ENCODE measurements around the gene KNL1.
A peak's percentile ranks its signal among the peaks of the same experiment; 100 is the strongest.

KNL1 gene

DNA sequence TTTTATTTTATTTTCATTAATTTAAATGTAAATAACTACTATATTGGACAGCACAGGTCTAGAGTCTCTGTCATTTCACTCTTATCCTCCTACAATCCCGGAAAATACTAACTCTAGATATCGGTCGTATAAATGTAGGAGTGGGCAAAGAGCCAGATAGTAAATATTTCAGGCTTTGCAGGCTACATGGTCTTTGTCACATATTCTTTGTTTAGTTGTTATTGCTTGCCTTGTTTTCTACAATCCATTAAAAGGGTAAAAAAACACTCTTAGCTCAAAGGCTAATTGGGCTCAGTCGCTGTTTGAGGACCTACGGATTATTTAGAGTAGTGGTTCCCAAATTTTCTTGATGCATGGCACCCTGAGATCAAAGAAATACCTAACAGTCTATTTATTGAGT lies 1.7 kb downstream of the KNL1 start:
- Histone ChIP-seq H3K9ac (ENCODE audit: insufficient read length) (peak overlapping the region; percentile 9), H3K27ac (no peak overlapping the region)

DNA sequence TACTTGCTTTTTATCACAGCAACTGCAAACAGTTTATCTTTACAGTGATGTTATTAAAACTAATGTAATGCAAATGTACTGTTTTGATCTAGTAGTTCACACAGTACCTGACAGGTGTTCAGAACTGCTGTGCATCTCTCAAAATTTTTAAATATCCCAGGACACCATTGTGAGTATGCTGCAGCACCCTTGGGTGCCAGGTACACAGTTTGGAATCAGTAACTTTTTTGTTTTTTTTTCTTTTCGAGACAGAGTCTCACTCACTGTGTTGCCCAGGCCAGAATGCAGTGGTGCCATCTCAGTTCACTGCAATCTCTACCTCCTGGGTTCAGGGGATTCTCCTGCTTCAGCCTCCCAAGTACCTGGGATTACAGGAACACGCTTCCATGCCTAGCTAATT lies 3.0 kb downstream of the KNL1 start:
- no peaks in the 10 kb centered on the region for H3K36me3 ChIP-seq (ENCODE audit: insufficient read depth, low read length)
- H3K9ac ChIP-seq (ENCODE audit: insufficient read length): no peak overlapping the region
- H3K9me3 ChIP-seq (ENCODE audit: low read depth, low read length): no peaks in the 10 kb centered on the region
- no peak for TF ChIP-seq EZH2 (IDR thresholded peaks at IDR 0.05)
- no peak for TF ChIP-seq POLR2AphosphoS5 (IDR thresholded peaks at IDR 0.05; ENCODE audit: borderline replicate concordance, low read depth, low read length)
- no peak for TF ChIP-seq FOXP2 (optimal IDR thresholded peaks at IDR 0.05; ENCODE audit: control extremely low read depth, extremely low read length, insufficient read depth)
- H3K27ac ChIP-seq: no peak overlapping the region
- H3K4me3 ChIP-seq: no peak overlapping the region
- no peak for DNase-seq (ENCODE audit: low read depth, low spot score)

More for the DNA sequence above, 1.7 kb downstream of the KNL1 start:
- Histone ChIP-seq H3K4me3 (peak overlapping the region; percentile 81), H3K9me3 (ENCODE audit: low read depth, low read length) (no peaks in the 10 kb centered on the region), H3K36me3 (ENCODE audit: insufficient read depth, low read length) (no peaks in the 10 kb centered on the region)
- no peak for DNase-seq (ENCODE audit: low read depth, low spot score)
- no peak for TF ChIP-seq FOXP2 (optimal IDR thresholded peaks at IDR 0.05; ENCODE audit: control extremely low read depth, extremely low read length, insufficient read depth)
- no peak for TF ChIP-seq EZH2 (IDR thresholded peaks at IDR 0.05)
- no peak for TF ChIP-seq POLR2AphosphoS5 (IDR thresholded peaks at IDR 0.05; ENCODE audit: borderline replicate concordance, low read depth, low read length)

DNA sequence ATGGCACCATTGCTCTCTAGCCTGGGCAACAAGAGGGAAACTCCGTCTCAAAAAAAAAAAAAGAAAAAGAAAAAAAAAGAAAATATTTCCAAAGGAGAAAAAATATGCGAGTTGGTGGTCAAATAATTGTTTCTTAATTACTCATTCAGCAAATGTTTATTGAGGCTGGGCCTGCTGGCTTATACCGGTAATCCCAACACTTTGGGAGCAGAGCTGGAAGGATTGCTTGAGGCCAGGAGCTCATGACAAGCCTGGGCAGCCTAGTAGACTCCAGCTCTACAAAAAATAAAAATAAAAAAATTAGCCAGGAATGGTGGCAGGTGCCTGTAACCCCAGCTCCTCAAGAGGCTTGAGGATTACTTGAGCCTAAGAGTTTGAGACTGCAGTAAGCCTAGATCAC lies 4.1 kb downstream of the KNL1 start:
- H3K4me3 ChIP-seq: no peak overlapping the region

DNA sequence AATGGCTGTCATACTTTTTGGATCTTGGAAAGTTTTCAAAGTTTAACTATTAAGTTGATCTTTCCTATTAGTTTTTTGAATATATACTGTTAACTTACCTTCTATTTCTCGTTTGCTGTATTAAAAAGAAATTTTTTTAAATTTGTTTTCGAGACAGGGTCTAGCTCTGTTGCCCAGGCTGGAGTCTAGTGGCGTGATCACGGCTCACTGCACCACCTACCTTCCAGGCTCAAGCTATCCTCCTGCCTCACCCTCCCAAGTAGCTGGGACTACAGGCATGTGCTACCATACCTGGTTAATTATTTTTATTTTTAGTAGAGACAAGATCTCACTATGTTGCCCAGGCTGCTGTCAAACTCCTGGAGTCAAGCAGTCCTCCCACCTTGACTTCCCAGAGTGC lies 4.6 kb downstream of the KNL1 start:
- no peaks in the 10 kb centered on the region for H3K9me3 ChIP-seq (ENCODE audit: low read depth, low read length)
- TF ChIP-seq POLR2AphosphoS5 (IDR thresholded peaks at IDR 0.05; ENCODE audit: borderline replicate concordance, low read depth, low read length) (no peak), FOXP2 (optimal IDR thresholded peaks at IDR 0.05; ENCODE audit: control extremely low read depth, extremely low read length, insufficient read depth) (no peak), EZH2 (IDR thresholded peaks at IDR 0.05) (no peak)
- H3K27ac ChIP-seq: no peak overlapping the region

More for the DNA sequence above, 4.1 kb downstream of the KNL1 start:
- no peak overlapping the region for H3K27ac ChIP-seq
- no peak for DNase-seq (ENCODE audit: low read depth, low spot score)
- H3K9me3 ChIP-seq (ENCODE audit: low read depth, low read length): no peaks in the 10 kb centered on the region
- no peak for TF ChIP-seq EZH2 (IDR thresholded peaks at IDR 0.05)
- TF ChIP-seq FOXP2 (optimal IDR thresholded peaks at IDR 0.05; ENCODE audit: control extremely low read depth, extremely low read length, insufficient read depth): no peak
- no peak overlapping the region for H3K9ac ChIP-seq (ENCODE audit: insufficient read length)
- no peaks in the 10 kb centered on the region for H3K36me3 ChIP-seq (ENCODE audit: insufficient read depth, low read length)

DNA sequence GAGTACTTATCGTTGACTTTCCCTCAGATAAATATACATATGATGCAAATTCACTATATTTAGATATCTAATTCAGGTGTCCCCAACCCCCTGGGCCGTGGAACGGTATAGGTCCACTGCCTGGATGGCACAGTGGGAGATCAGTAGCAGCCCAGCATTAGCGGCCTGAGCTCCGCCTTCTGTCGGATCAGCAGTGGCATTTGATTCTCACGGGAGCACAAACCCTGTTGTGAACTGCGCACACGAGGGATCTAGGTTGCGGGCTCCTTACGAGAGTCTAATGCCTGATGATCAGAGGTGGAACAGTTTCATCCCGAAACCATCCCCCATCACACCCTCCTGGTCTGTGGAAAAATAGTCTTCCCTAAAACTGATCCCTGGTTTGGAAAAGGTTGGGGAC lies 6.9 kb downstream of the KNL1 start:
- H3K9ac ChIP-seq (ENCODE audit: insufficient read length): no peak overlapping the region
- no peak overlapping the region for H3K27ac ChIP-seq
- no peak overlapping the region for H3K4me3 ChIP-seq
- H3K9me3 ChIP-seq (ENCODE audit: low read depth, low read length): no peaks in the 10 kb centered on the region
- no peaks in the 10 kb centered on the region; the same call in 1 of the 2 replicates for H3K36me3 ChIP-seq (ENCODE audit: insufficient read depth, low read length)
- DNase-seq (ENCODE audit: low read depth, low spot score): no peak
- TF ChIP-seq FOXP2 (optimal IDR thresholded peaks at IDR 0.05; ENCODE audit: control extremely low read depth, extremely low read length, insufficient read depth) (no peak), EZH2 (IDR thresholded peaks at IDR 0.05) (no peak), POLR2AphosphoS5 (IDR thresholded peaks at IDR 0.05; ENCODE audit: borderline replicate concordance, low read depth, low read length) (no peak)

More for the DNA sequence above, 4.6 kb downstream of the KNL1 start:
- no peaks in the 10 kb centered on the region for H3K36me3 ChIP-seq (ENCODE audit: insufficient read depth, low read length)
- DNase-seq (ENCODE audit: low read depth, low spot score): no peak
- no peak overlapping the region for H3K9ac ChIP-seq (ENCODE audit: insufficient read length)
- no peak overlapping the region for H3K4me3 ChIP-seq

DNA sequence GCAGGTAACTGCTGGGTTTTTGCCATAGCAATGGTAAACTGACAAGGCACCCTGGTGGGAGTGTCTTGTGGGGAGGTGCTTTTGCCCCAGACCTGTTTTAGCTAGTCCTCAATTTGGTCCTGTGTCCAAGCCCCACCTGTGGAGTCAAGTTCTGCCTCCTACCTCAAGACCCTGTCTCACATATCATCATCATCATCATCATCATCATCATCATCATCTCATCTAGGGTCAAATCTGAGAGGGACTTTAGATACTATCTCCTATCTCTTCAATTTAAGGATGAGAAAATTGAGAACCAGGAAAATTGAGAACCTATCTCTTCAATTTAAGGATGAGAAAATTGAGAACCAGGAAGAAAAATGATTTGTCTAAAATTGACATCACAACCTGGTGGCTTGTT lies 9.9 kb downstream of the KNL1 start:
- TF ChIP-seq EZH2 (IDR thresholded peaks at IDR 0.05): no peak
- no peak for TF ChIP-seq FOXP2 (optimal IDR thresholded peaks at IDR 0.05; ENCODE audit: control extremely low read depth, extremely low read length, insufficient read depth)
- TF ChIP-seq POLR2AphosphoS5 (IDR thresholded peaks at IDR 0.05; ENCODE audit: borderline replicate concordance, low read depth, low read length): no peak

DNA sequence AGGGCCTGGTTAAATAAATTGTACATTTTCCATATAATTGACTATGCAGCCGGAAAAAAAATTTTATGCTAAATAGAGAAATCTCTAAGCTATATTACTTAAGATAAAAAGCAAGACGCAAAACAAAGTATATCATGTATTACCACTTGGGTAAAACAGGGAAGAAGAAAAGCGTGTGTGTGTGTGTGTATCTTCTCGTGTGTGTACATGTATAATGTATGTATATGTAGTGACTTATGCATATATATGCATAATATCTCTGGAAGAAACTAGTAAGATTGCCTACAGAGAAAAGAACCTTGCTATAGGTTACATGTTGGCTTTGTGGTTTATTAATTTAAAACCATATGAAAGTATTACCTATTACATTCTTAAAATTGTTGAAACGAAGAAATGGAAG lies 19.0 kb downstream of the KNL1 start:
- no peak overlapping the region for H3K9ac ChIP-seq (ENCODE audit: insufficient read length)
- DNase-seq (ENCODE audit: low read depth, low spot score): no peak
- H3K9me3 ChIP-seq (ENCODE audit: low read depth, low read length): no peaks in the 10 kb centered on the region
- TF ChIP-seq EZH2 (IDR thresholded peaks at IDR 0.05) (no peak), POLR2AphosphoS5 (IDR thresholded peaks at IDR 0.05; ENCODE audit: borderline replicate concordance, low read depth, low read length) (no peak), FOXP2 (optimal IDR thresholded peaks at IDR 0.05; ENCODE audit: control extremely low read depth, extremely low read length, insufficient read depth) (no peak)
- H3K36me3 ChIP-seq (ENCODE audit: insufficient read depth, low read length): peaks cover 18% of the 10 kb centered on the region
- no peak overlapping the region for H3K27ac ChIP-seq
- H3K4me3 ChIP-seq: no peak overlapping the region

More for the DNA sequence above, 9.9 kb downstream of the KNL1 start:
- DNase-seq (ENCODE audit: low read depth, low spot score): no peak
- Histone ChIP-seq H3K4me3 (no peak overlapping the region), H3K27ac (no peak overlapping the region), H3K9me3 (ENCODE audit: low read depth, low read length) (no peaks in the 10 kb centered on the region), H3K9ac (ENCODE audit: insufficient read length) (no peak overlapping the region), H3K36me3 (ENCODE audit: insufficient read depth, low read length) (peaks cover 3% of the 10 kb centered on the region; the same call in 1 of the 2 replicates)

DNA sequence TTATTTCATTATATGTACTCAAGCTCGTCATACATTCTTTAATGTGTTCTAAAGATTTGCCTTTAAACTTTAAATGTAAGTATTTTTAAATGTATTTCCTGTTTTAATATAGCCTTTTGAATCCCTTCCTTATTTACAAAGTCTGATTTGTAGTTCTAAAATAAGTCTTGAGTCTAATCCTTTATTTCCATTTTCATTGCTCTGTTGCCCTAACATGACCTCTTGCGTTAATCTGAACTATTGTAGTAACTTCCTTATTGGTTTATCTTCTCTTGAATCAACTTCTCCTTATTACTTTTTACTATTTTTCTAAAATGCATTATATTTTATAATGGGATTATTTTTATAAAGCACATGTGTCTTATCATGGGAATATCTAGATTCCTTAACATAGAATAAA lies 24.0 kb downstream of the KNL1 start:
- H3K36me3 ChIP-seq (ENCODE audit: insufficient read depth, low read length): peaks cover 39% of the 10 kb centered on the region
- H3K9me3 ChIP-seq (ENCODE audit: low read depth, low read length): no peaks in the 10 kb centered on the region

DNA sequence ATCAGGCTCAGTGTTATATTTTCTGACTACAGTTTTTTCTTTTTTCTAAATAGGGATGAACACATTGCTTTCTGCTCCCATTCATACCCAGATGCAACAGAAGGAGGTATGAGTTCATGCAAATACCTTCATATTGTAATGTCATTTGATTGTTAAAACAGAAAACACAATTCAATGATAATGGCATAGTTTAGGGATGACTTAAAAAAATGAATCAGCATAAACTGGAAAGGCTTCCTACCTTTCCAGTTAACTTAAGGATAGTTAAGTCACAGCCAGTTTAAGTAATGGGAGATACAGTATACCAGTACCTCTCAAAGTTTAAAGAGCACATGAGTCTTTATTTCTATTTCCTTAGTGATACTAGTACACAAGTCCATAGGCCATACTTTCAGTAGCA lies 24.9 kb downstream of the KNL1 start:
- peaks cover 36% of the 10 kb centered on the region for H3K36me3 ChIP-seq (ENCODE audit: insufficient read depth, low read length)
- no peak for TF ChIP-seq FOXP2 (optimal IDR thresholded peaks at IDR 0.05; ENCODE audit: control extremely low read depth, extremely low read length, insufficient read depth)
- TF ChIP-seq POLR2AphosphoS5 (IDR thresholded peaks at IDR 0.05; ENCODE audit: borderline replicate concordance, low read depth, low read length): no peak
- TF ChIP-seq EZH2 (IDR thresholded peaks at IDR 0.05): no peak
- DNase-seq (ENCODE audit: low read depth, low spot score): no peak
- no peaks in the 10 kb centered on the region for H3K9me3 ChIP-seq (ENCODE audit: low read depth, low read length)
- H3K9ac ChIP-seq (ENCODE audit: insufficient read length): no peak overlapping the region
- H3K27ac ChIP-seq: no peak overlapping the region
- no peak overlapping the region for H3K4me3 ChIP-seq

More for the DNA sequence above, 24.0 kb downstream of the KNL1 start:
- H3K27ac ChIP-seq: no peak overlapping the region
- no peak for DNase-seq (ENCODE audit: low read depth, low spot score)
- no peak overlapping the region for H3K4me3 ChIP-seq
- H3K9ac ChIP-seq (ENCODE audit: insufficient read length): no peak overlapping the region
- TF ChIP-seq POLR2AphosphoS5 (IDR thresholded peaks at IDR 0.05; ENCODE audit: borderline replicate concordance, low read depth, low read length) (no peak), EZH2 (IDR thresholded peaks at IDR 0.05) (no peak)
